SJSA1 (cell line): ENCODE results near the gene SLIT3. TPM values are rescaled to one million over a fixed set of nuclear protein-coding genes. Genes with fewer than 3 reads are reported as not detected.

Source experiments
- DNase-seq, 2 experiments: peaks; one replicate each; pipeline ENCODE4 v3.0.0-alpha.2; 2015 to 2020; ENCODE audit warnings: low spot score in 2 of 2, low read depth in 1 of 2
- H3K27ac ChIP-seq: fragments of 250-450 bp; sonication (Bioruptor Pico); 2 replicates; pipeline ENCODE4 v1.5.1; 2020; ENCODE audit warnings: mild to moderate bottlenecking, moderate library complexity
- H3K27me3 ChIP-seq: fragments of 250-450 bp; sonication (Bioruptor Pico); replicated peaks from 2 replicates; pipeline ENCODE4 v1.5.1; 2020; ENCODE audit warnings: mild to moderate bottlenecking, moderate library complexity
- H3K36me3 ChIP-seq: fragments of 250-450 bp; sonication (Bioruptor Pico); 2 replicates; pipeline ENCODE4 v1.5.1; 2020; ENCODE audit warnings: mild to moderate bottlenecking
- H3K4me1 ChIP-seq: fragments of 250-450 bp; sonication (Bioruptor Pico); replicated peaks from 2 replicates; pipeline ENCODE4 v1.6.1; 2021; ENCODE audit warnings: mild to moderate bottlenecking
- H3K4me3 ChIP-seq: fragments of 250-450 bp; sonication (Bioruptor Pico); 2 replicates; pipeline ENCODE4 v1.5.1; 2020; ENCODE audit warnings: mild to moderate bottlenecking
- H3K9me3 ChIP-seq: fragments of 250-450 bp; sonication (Bioruptor Pico); replicated peaks from 2 replicates; pipeline ENCODE4 v1.5.1; 2020; ENCODE audit warnings: mild to moderate bottlenecking
- total RNA-seq: library from RNA; depleted of rRNA; stranded (reverse); fragments of >200 nt; shearing (Covaris generic); gene quantifications from 2 replicates; pipeline ENCODE4 v1.2.3, GENCODE V29; 2014

Gene SLIT3
- total RNA-seq, 1 experiment from 2014 or later = 19.0 TPM

DNA sequence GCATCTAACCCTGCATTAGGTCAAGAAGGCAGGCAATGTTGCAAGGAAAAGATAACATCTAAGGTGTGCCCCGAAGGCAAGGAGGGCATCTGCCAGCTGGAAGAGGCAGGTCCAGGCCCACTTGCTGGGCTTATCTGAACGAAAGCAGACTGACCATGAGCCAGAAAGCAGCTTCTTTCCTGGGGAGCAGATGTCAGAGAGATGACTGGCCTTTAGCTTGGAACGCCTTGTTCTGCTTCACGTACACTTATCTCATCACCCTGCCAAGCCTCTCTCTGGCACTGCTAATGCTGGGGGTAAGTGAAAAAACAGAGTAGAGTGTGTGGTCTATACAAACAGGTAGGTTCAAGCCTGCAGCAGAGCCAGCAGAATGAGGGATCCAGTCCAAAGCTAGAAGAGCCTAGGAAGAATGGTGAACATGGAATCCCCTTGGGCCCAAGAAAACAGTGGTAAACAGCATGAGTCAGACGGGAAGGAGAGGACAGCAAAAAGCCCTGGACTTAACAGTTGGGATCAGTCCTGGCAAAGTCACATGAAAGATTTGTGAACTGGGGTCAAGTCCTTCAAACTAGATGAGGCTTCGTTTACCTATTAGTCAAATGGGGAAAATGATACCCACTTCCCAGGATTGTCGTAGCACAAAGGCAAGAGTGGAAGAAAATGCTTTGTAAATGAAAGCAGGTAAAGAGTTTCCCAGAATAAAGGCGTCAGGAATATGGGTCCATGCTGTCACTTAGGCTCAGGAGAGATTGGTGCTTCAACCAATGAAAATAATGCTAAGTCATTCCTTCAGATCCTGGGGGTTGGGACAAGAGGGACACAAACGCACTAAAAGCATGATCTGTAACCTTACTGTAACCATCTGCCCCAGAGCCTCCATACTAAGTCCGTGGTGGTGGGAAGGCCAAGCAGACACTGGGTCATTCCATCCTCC lies 200.9 kb downstream of the SLIT3 start:
- H3K4me1 ChIP-seq = peaks cover 60% of the 10 kb centered on the region

DNA sequence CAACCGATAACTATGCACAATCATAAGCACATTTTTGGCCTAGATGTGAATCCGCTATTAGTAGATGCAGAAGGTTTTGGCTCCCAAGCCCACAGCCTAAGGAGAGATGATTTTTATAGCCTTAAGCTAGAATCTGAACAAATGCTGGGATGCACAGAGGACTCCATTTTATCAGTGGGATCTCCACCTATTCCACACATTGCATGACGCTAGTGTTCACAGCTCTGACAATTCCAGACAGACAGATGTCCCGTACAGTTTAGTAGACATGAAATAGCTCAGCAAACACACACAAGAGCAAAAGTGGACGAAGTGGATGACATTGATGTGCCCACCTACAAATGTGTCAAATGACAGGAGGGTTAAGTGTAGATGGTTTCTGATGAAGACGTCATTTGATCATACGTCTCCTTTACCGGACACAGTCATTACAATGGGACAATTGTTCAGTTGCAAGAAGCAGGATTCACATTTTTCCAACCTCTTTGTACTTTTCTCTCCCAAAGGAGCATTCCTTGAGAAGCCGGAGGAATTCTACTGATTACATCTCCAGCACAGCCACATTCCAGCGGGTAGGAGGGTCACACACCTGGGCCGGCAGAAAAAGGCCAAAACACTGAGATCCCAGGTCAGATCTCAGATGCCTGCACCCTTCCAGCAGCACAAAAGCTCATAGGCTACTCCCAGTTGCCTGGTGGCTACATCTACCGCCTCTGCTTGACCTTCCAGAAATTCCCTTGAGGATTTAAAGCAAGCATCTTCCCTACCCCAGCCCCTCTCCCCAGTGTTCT lies 202.4 kb downstream of the SLIT3 start:
- no peaks in the 10 kb centered on the region for H3K9me3 ChIP-seq
- no peak overlapping the region for H3K4me3 ChIP-seq
- no peak for DNase-seq
- no peaks in the 10 kb centered on the region for H3K27me3 ChIP-seq
- H3K36me3 ChIP-seq = no peaks in the 10 kb centered on the region
- H3K27ac ChIP-seq = no peak overlapping the region
- H3K4me1 ChIP-seq = peaks cover 66% of the 10 kb centered on the region

More for the DNA sequence above, 200.9 kb downstream of the SLIT3 start:
- Histone ChIP-seq H3K4me3 (no peak overlapping the region), H3K9me3 (no peaks in the 10 kb centered on the region), H3K27me3 (no peaks in the 10 kb centered on the region), H3K36me3 (no peaks in the 10 kb centered on the region), H3K27ac (0 out of 2 replicates have a peak overlapping the region, but pooled peaks have one; percentile 1)
- DNase-seq = peak in 1 of 2 experiments; percentile 36

DNA sequence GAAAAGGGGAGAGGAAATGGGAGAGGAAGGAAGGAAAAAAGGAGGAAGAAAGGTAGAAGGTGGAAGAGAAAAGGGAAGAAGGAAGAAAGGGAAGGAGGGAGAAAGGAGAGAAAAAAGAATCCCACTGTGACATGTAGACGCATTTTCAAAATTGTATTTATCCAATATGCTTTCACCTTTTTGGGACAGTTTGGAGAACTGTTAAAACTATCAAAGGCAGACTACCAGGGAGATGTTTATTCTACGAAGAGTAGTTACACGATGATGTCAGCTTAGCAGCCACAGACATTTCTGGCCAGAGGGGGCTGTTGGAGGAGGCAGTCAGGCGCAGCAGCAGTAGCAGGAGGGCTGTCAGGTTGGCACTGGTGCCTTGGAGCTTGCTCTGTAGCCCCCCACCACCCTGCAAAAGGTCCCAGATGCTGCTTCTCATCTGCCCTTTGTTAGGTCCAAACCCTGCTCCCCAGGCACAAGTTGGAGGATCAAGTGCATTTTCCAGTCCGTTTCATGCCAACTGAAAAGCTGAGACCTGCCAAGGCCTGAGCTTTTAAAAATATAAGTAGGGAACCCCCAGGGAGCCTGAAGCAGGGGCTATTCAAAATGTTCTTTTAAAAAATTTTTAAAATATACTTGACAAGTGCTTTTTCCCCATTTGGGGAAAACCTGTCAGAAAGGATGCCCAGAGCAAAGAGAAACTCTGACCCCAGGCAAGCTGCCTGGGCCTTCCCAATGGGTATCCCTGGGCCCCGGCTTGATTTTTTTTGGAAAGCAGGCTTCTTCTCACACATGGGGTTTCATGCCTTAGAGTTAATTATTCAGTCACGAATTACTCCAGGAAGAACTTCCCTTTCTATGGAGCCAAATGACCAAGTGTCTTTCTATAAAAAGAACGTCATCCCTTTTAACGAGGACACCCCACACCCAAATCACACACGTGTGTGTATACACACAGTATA lies 203.3 kb downstream of the SLIT3 start:
- H3K4me1 ChIP-seq = peaks cover 66% of the 10 kb centered on the region
- peak; percentile 67 to 70 for DNase-seq
- peak overlapping the region; percentile 73 for H3K27ac ChIP-seq
- H3K4me3 ChIP-seq = no peak overlapping the region
- H3K9me3 ChIP-seq = no peaks in the 10 kb centered on the region
- H3K36me3 ChIP-seq = no peaks in the 10 kb centered on the region
- no peaks in the 10 kb centered on the region for H3K27me3 ChIP-seq

DNA sequence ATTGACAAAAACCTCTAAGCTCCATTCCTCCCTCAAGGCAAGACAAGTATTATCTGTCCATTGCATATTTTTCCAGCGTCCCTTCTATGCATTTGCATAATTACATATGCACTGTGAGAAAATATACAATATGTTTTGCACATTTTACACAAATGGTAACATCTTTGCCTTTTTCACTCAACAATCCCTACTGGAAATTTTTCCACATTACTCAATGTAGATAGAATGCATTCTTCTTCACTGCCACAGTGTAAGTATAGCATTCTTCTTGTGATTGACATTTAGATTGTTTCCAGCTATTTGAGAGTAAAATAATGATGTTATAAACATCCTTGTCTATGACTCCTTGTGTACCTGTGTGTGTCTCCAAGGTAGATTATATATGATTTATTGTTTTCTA lies 205.0 kb downstream of the SLIT3 start:
- Histone ChIP-seq H3K27me3 (no peaks in the 10 kb centered on the region), H3K4me3 (no peak overlapping the region), H3K27ac (peak overlapping the region; percentile 4), H3K9me3 (no peaks in the 10 kb centered on the region), H3K36me3 (no peaks in the 10 kb centered on the region), H3K4me1 (peaks cover 60% of the 10 kb centered on the region)
- DNase-seq = peak in 1 of 2 experiments; percentile 27

DNA sequence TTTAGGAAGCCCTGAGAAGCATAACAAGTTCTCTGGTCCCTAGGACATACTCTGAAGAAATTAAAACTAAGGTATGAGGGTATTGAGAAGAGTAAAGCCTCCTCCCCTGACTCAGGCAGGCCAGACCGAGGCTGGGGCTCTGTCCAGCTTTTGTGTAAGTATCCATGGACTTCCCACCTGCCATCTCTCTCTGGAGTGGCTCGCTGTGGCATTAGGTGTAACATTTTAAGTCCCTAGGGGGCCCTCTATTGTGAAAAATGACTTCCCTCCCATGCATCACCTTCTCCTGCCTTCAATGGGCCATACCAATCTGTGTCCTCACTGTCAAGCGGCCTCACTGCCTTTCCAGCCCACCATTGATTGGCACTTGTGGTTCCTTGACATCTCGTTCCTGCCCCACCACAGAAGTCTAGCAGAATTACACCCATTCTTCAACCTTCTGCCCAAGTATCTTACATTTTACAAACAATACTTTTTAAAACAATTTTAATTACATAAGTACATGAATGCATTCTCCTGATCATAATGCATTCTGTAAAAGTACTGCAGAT lies 205.5 kb downstream of the SLIT3 start:
- peak in 1 of 2 experiments; percentile 17 for DNase-seq
- H3K4me3 ChIP-seq = no peak overlapping the region
- H3K27ac ChIP-seq = peak overlapping the region; percentile 4
- no peaks in the 10 kb centered on the region for H3K36me3 ChIP-seq
- H3K4me1 ChIP-seq = peaks cover 55% of the 10 kb centered on the region
- no peaks in the 10 kb centered on the region for H3K27me3 ChIP-seq
- no peaks in the 10 kb centered on the region for H3K9me3 ChIP-seq

DNA sequence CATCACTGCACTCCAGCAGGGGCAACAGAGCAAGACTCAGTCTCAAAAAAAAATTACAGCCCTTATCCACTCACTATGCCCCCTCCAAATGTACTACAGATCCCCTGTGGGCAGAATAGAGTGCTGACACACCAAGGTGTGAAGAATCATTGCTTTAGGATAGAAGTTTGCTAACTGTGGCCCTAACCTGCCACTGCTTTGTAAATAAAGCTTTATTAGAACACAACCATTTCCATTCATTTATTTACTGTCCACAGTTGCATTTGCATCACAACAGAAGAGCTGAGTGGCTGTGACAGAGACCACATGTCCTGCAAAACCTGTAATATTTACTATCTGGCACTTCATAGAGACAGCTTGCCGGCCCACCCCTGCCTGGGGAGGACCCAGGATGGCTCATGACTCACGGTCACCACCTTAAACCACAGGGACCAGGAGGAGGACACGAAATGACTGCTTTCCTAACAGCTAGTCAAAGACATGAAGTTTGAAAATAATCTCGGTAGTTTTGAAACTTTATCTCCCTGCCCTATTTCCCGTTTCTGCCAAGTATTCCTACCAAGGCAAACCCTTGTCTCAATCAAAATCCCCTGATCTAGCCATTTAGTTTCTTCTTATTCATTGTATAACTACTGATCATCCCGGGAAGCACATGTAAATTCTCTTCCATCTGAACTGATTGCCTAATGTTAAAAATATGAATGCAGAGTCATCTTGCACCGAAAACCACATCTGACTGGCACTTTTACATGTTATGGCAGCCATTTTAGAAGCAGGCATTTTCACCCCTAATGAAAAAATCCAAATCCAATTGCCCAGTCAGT lies 206.1 kb downstream of the SLIT3 start:
- Histone ChIP-seq H3K27me3 (no peaks in the 10 kb centered on the region), H3K4me3 (no peak overlapping the region), H3K27ac (peak overlapping the region; percentile 4), H3K4me1 (peaks cover 48% of the 10 kb centered on the region), H3K9me3 (no peaks in the 10 kb centered on the region), H3K36me3 (no peaks in the 10 kb centered on the region)
- DNase-seq = peak in 1 of 2 experiments; percentile 29

DNA sequence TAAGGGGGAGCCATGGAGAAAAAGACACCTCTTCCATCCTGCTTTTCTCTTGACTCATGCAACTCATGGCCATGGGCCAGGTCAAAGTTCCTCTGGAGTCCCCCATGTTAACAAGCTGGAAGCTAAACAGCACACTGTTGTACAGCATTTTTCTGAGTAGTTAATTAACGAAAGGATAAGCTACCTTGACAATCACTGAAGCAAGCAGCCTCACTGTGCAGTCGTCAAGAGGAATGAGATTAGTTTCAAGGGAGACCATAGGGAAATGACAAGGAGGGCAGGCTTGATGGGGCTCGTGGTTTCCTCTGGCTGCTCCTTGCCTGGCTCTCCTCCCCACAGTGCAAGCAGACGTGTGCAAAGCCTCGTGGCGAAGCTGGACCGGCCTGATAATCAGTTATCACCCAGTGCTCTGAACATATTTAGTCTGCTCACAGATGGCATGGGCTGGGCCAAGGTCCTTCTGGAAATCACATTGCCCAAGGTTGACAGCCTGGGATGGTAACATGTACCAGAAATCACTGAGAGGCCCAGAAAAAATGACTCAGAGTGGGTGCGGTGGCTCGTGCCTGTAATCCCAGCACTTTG lies 209.5 kb downstream of the SLIT3 start:
- Histone ChIP-seq H3K27me3 (no peaks in the 10 kb centered on the region), H3K4me1 (peaks cover 21% of the 10 kb centered on the region), H3K9me3 (no peaks in the 10 kb centered on the region), H3K27ac (no peak overlapping the region), H3K36me3 (no peaks in the 10 kb centered on the region), H3K4me3 (no peak overlapping the region)
- no peak for DNase-seq

DNA sequence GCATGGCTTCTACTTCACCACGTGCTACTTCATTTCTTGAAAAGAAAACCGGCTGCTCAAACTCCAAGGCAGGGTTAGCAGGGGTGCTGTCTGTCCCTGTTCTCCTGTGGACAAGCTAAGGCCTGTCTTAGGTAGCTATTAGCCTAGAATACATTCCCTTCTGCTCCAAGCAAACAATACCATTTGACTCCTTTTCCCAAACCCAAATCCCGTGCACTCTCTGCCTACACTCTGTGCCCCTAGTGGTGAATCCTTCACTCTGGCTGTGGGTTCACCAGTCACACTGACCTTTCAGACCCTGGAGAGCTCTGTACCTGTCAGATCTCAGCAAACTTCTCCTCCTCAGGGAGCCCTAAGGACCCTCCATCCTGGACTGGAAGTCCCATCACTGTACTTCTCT lies 211.6 kb downstream of the SLIT3 start:
- Histone ChIP-seq H3K9me3 (no peaks in the 10 kb centered on the region), H3K36me3 (no peaks in the 10 kb centered on the region), H3K27ac (no peak overlapping the region), H3K27me3 (no peaks in the 10 kb centered on the region), H3K4me3 (no peak overlapping the region), H3K4me1 (no peaks in the 10 kb centered on the region)
- no peak for DNase-seq

DNA sequence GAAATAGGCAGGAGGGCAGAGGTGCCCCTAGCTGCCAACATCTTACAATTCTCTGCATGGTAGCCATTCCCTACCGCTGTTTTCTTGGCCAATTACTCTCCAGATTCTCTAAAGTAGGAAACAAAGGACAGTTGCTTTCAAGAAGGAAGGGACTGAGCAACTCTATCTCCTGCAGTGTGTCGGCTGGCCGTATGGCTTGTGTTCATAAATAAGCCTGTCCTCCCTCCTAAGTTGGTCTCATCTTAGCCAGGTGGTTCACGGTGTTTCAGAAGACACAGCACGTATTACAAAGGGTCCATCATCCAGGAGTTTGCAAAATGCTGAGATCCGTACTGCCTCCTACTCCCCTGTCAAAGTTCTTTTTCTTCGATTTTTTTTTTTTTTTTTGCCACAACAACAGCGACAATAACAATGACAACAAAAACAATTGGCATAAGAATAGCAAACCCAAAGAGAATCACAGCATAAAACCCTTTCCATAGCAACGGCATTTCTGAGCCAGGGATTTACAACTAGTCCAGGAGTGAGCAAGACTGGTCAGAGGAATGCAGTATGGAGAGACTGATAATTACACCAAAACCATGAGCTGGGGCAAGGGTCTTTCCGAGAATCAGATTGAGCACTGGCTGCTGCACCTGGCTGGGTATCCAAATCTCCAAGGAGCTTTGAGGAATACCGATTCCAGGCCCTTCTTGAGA lies 212.8 kb downstream of the SLIT3 start:
- Histone ChIP-seq H3K4me1 (no peaks in the 10 kb centered on the region), H3K27me3 (no peaks in the 10 kb centered on the region), H3K4me3 (no peak overlapping the region), H3K36me3 (no peaks in the 10 kb centered on the region), H3K9me3 (no peaks in the 10 kb centered on the region), H3K27ac (no peak overlapping the region)
- no peak for DNase-seq

DNA sequence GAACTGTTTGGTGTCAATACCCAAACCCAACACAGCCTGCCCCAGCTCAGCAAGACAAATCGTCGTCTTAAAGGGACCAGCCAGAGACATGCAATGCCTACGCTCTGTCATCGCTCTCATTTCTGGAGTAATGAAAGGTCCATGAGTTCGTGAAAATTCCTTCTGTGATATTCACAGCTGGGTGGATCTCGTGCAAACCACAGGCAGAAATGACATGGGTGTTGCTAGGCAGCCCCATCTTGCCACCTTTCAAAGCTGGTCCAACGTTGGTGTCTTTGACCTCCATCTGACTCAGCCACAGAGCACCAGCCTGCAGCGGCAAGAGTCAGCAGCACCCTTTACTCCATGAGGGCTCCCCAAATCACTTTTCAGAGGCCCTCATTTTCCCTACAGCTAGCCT lies 215.3 kb downstream of the SLIT3 start:
- Histone ChIP-seq H3K9me3 (no peaks in the 10 kb centered on the region), H3K4me1 (no peaks in the 10 kb centered on the region), H3K4me3 (no peak overlapping the region), H3K27ac (no peak overlapping the region), H3K27me3 (no peaks in the 10 kb centered on the region), H3K36me3 (no peaks in the 10 kb centered on the region)
- no peak for DNase-seq

DNA sequence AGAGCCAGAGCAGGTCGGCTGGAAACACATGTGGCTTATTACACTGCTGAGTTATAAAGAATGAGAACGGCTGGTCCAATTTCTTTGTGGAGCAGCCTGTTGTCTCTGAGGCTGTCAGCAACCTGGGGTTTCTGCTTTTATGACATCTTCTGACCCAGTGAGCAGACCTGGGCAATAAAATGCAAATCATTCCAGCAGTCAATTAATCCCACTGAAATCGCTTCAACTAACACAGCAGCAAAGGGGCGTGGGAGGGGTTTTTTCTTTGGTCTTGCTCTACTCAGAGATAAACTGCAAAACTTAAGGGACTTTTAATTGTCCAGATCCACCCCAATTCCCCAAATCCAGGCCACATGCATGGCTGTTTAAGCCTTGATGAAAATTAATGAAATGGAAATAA lies 215.7 kb downstream of the SLIT3 start:
- H3K4me1 ChIP-seq = no peaks in the 10 kb centered on the region
- no peak overlapping the region for H3K27ac ChIP-seq
- H3K27me3 ChIP-seq = no peaks in the 10 kb centered on the region
- no peak for DNase-seq
- H3K4me3 ChIP-seq = no peak overlapping the region
- H3K36me3 ChIP-seq = no peaks in the 10 kb centered on the region
- H3K9me3 ChIP-seq = no peaks in the 10 kb centered on the region

DNA sequence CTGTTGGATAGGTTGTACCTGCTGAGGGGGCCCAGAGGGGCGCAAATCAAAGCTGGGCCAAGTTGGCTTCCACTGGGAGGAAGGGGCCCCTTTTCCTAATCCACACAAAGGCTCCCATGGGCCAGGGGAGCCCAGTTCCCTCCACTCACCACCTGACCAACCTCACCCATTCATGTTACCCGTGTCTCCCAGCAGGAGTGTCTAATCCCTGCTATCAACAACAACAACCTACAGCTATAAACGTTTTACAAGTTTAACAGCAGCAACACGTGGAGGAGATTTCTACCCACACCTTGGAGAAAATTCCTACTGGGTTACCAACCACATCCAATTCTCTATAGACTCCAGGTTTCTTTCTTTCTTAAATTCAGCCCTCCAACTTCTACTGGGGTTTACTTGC lies 216.2 kb downstream of the SLIT3 start:
- DNase-seq = no peak
- Histone ChIP-seq H3K27ac (no peak overlapping the region), H3K4me1 (no peaks in the 10 kb centered on the region), H3K27me3 (no peaks in the 10 kb centered on the region), H3K9me3 (no peaks in the 10 kb centered on the region), H3K4me3 (no peak overlapping the region), H3K36me3 (no peaks in the 10 kb centered on the region)
